NCI-H2029 (cell line): ENCODE data around the gene KRTAP9-7.
"Not testable (repeated sequence)": the region's sequence is repeated elsewhere in the genome, so short reads cannot be mapped to it uniquely, and the experiment has no call there.

ENCODE experiments used
- DNase-seq: peaks from one replicate; lab custom pipeline; 2025; lab: John Stamatoyannopoulos, UW

The KRTAP9-7 gene, protein sequence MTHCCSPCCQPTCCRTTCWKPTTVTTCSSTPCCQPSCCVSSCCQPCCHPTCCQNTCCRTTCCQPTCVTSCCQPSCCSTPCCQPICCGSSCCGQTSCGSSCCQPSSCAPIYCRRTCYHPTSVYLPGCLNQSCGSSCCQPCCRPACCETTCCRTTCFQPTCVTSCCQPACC

GRCh38 chr17:41275648-41276190, at the start of gene KRTAP9-7:
Gene KRTAP9-7 (plus strand): TSS chr17:41275698. CDS start chr17:41275698, 0 bp downstream.
- DNase-seq = not testable (repeated sequence)

DNA sequence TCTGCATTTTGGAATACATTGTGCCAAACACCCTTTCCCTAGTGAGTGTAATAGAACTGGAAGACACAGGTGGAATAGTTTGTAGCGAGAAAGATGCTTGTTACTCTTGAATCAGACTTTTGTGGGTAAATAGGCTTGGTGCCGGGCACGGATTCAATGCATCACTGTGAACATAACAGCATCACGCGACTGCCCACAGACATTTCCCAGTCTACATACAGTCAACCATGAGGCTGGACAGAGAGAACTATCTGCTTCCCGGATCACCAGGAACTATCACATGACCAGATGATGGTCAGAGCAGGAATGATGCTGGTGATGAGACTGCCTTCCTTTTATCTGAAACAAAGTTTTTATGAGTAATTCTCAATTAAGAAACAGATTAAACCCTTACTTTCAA, 49.4 kb upstream of the KRTAP9-7 start:
- no peak for DNase-seq

GRCh38 chr17:41226598-41227095, 48.9 kb upstream of the KRTAP9-7 start, which contains the start of gene KRTAP9-2:
Gene KRTAP9-2 (plus strand): TSS chr17:41226648. CDS start chr17:41226655, 7 bp downstream.
- DNase-seq = not testable (repeated sequence)

DNA sequence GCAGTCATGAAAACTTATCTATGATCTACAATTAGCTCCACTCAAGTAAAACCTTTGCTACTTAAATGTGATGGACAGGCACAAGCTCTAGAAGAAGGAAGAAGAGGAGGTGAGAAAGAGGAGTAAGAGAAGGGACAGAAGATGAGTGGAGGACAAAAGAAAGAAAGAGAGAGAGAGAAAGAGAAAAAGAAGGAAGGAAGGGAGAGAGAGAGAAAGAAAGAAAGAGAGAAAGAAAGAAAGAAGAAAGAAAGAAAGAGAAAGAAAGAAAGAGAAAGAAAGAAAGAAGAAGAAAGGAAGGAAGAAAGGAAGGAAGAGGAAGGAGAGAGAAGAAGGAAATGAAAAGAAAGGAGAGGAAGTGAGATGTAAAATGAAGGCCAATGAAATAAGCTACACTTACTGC, 45.4 kb upstream of the KRTAP9-7 start:
- DNase-seq = no peak

- DNase-seq = no peak
Observed at GRCh38 chr17:41231731-41232130, 43.8 kb upstream of the KRTAP9-7 start.

DNA sequence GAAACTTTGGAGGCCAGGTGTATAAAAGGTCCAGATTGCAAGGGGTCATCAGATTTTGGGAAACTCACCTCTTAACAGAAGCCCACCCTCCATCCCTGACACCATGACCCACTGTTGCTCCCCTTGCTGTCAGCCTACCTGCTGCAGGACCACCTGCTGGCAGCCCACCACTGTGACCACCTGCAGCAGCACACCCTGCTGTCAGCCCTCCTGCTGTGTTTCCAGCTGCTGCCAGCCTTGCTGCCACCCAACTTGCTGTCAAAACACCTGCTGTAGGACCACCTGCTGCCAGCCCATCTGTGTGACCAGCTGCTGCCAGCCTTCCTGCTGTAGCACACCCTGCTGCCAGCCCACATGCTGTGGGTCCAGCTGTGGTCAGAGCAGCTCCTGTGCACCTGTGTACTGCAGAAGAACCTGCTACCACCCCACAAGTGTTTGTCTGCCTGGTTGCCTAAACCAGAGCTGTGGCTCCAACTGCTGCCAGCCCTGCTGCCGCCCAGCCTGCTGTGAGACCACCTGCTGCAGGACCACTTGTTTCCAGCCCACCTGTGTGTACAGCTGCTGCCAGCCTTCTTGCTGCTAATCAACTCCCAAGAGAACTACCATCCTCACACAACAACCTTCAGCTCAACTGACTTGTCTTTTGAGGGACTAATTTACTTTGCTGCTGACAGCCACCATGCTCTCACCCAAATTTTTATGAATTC, 42.9 kb upstream of the KRTAP9-7 start, which contains the start of gene KRTAP9-3:
TSS of gene KRTAP9-3 (plus strand) at position 51 of the 707 bp plus-strand sequence. CDS start at position 104, 53 bp downstream.
- peak; percentile 36 for DNase-seq

- not testable (repeated sequence) for DNase-seq
Observed at GRCh38 chr17:41237116-41237515, 38.4 kb upstream of the KRTAP9-7 start.

DNA sequence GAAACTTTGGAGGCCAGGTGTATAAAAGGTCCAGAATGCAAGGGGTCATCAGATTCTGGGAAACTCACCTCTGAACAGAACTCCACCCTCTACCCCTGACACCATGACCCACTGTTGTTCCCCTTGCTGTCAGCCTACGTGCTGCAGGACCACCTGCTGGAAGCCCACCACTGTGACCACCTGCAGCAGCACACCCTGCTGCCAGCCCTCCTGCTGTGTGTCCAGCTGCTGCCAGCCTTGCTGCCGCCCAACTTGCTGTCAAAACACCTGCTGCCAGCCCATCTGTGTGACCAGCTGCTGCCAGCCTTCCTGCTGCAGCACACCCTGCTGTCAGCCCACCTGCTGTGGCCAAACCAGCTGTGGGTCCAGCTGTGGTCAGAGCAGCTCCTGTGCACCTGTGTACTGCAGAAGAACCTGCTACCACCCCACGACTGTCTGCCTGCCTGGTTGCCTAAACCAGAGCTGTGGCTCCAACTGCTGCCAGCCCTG, 37.5 kb upstream of the KRTAP9-7 start, which contains the start of gene KRTAP9-8:
TSS of gene KRTAP9-8 (plus strand) at position 51 of the 489 bp plus-strand sequence. CDS start at position 104, 53 bp downstream.
- not testable (repeated sequence) for DNase-seq

GRCh38 chr17:41246995-41247787, 28.3 kb upstream of the KRTAP9-7 start:
- not testable (repeated sequence) for DNase-seq

DNA sequence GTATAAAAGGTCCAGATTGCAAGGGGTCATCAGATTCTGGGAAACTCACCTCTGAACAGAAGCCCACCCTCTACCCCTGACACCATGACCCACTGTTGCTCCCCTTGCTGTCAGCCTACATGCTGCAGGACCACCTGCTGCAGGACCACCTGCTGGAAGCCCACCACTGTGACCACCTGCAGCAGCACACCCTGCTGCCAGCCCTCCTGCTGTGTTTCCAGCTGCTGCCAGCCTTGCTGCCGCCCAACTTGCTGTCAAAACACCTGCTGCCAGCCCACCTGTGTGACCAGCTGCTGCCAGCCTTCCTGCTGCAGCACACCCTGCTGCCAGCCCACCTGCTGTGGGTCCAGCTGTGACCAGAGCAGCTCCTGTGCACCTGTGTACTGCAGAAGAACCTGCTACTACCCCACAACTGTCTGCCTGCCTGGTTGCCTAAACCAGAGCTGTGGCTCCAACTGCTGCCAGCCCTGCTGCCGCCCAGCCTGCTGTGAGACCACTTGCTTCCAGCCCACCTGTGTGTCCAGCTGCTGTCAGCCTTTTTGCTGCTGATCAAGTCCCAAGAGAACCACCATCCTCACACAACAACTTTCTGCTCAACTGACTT, 25.8 kb upstream of the KRTAP9-7 start, which contains the start of gene KRTAP9-4:
TSS of gene KRTAP9-4 (plus strand) at position 51 of the 604 bp plus-strand sequence. CDS start at position 85, 34 bp downstream.
- not testable (repeated sequence) for DNase-seq

DNA sequence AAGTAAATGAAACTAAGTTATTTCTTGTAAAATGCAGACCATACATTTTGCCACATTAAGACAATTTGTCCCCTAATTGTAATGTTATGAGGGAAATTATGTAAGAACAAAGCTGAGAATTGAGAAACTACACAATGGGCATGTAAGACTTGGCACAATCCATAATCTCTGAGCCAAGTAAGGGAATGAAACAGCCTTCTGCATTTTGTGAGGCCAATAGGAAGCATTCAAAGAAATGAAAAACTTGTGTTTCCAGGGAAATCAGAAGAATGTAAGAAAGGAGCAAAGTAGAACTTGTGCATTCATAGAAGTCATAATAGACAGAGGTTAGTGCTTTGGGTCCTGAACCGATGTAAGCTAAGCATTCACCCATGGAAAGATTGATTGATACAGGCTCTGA, 24.2 kb upstream of the KRTAP9-7 start:
- DNase-seq = no peak

DNA sequence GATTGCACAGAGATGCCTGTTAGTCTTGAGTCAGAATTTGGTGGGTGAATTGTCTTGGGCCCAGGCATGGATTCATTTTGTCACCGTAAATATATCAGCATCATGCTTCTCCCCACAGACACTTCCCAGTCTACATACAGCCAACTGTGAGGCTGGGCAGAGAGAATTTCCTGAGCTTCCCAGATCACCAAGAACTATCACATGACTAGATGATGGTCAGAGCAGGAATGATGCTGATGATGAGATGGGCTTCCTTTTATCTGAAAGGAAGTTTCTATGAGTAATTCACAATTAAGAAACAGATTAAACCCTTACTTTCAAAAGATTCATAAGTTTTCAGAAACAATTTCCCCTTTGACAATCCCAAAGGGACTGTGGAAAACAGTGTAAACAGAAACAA, 20.6 kb upstream of the KRTAP9-7 start:
- no peak for DNase-seq

GRCh38 chr17:41255381-41256290, 19.9 kb upstream of the KRTAP9-7 start, which contains the start of gene KRTAP9-9:
Gene KRTAP9-9 (plus strand): TSS chr17:41255384.
- DNase-seq = not testable (repeated sequence)

GRCh38 chr17:41256291-41256685, 19.2 kb upstream of the KRTAP9-7 start:
- DNase-seq = no peak

- DNase-seq = no peak
Observed at GRCh38 chr17:41258406-41258805, 17.1 kb upstream of the KRTAP9-7 start.

DNA sequence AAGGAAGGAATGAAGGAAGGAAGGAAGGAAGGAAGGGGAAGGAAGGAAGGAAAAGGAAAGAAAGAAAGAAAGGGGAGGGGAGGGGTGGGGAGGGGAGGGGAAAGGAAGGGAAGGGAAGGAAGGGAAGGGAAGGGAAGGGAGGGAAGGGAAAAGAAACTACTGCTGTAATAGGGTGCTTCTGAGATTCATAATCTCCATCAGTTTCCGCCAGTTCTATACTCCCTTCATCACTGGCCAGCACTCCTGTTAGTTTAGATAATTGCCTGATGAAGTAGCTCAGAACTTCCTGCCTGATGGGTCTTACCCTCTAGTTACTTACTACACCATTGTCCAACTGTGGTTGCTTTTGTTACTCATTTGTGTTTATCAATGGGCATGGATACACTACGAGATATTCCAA, 12.3 kb upstream of the KRTAP9-7 start:
- DNase-seq = no peak

GRCh38 chr17:41264599-41264998, 10.9 kb upstream of the KRTAP9-7 start:
- DNase-seq = no peak

- no peak for DNase-seq
Observed at GRCh38 chr17:41265078-41265477, 10.4 kb upstream of the KRTAP9-7 start, which contains the start of gene KRTAP9-6. Gene KRTAP9-6 (plus strand): TSS chr17:41265378. CDS start chr17:41265378, 0 bp downstream.

- DNase-seq = no peak
Observed at GRCh38 chr17:41267711-41268110, 7.8 kb upstream of the KRTAP9-7 start.

DNA sequence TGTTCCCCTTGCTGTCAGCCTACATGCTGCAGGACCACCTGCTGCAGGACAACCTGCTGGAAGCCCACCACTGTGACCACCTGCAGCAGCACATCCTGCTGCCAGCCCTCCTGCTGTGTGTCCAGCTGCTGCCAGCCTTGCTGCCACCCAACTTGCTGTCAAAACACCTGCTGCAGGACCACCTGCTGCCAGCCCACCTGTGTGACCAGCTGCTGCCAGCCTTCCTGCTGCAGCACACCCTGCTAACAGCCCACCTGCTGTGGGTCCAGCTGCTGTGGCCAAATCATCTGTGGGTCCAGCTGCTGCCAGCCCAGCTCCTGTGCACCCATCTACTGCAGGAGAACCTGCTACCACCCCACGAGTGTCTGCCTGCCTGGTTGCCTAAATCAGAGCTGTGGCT, 4.2 kb upstream of the KRTAP9-7 start:
- DNase-seq = not testable (repeated sequence)
